Spleen (tissue), 11 donors: Measurements from ENCODE around the gene CELA2B. TPM values are rescaled to one million over a fixed set of nuclear protein-coding genes. Genes with fewer than 3 reads are reported as not detected.
"Not testable (repeated sequence)": the region's sequence is repeated elsewhere in the genome, so short reads cannot be mapped to it uniquely, and the experiment has no call there.

ENCODE experiments used
- DNase-seq: peaks from one replicate; pipeline ENCODE4 v3.0.0-alpha.2; 2020
- H3K27ac ChIP-seq, 8 donors: fragments of 200-600 bp; sonication (generic) in 7 of 8; 1 replicate in 4 of 8; 2 replicates in 4 of 8; pipeline versions ENCODE4 v1.5.0 to v1.8.0; 2016 to 2021; ENCODE audit warnings: inconsistent platforms in 4 of 8, mild to moderate bottlenecking in 4 of 8, moderate library complexity in 1 of 8
- H3K27me3 ChIP-seq, 7 donors: fragments of 200-600 bp; sonication (generic) in 6 of 7; replicated peaks in 1 of 7; 1 replicate in 4 of 7; 2 replicates in 3 of 7; pipeline versions ENCODE4 v1.5.0 to v1.8.0; 2016 to 2021; ENCODE audit warnings: inconsistent platforms in 3 of 7, mild to moderate bottlenecking in 1 of 7
- H3K36me3 ChIP-seq, 6 donors: fragments of 200-600 bp; sonication (generic) in 5 of 6; 1 replicate in 4 of 6; 2 replicates in 2 of 6; pipeline versions ENCODE4 v1.5.0 to v1.8.0; 2016 to 2021; ENCODE audit warnings: inconsistent platforms in 2 of 6
- H3K4me1 ChIP-seq, 6 donors: fragments of 200-600 bp; sonication (generic) in 5 of 6; 1 replicate in 3 of 6; 2 replicates in 3 of 6; pipeline versions ENCODE4 v1.5.0 to v1.8.0; 2016 to 2021; ENCODE audit warnings: inconsistent platforms in 3 of 6
- H3K4me3 ChIP-seq, 8 donors: fragments of 200-600 bp; sonication (generic) in 7 of 8; 1 replicate in 4 of 8; 2 replicates in 4 of 8; pipeline versions ENCODE4 v1.5.0 to v1.8.0; 2016 to 2021; ENCODE audit warnings: inconsistent platforms in 4 of 8, mild to moderate bottlenecking in 4 of 8, moderate library complexity in 2 of 8
- H3K9me3 ChIP-seq, 8 donors: fragments of 200-600 bp; sonication (generic) in 7 of 8; 1 replicate in 4 of 8; 2 replicates in 4 of 8; pipeline versions ENCODE4 v1.5.0 to v1.8.0; 2016 to 2021; ENCODE audit warnings: inconsistent platforms in 4 of 8
- POLR2A ChIP-seq, 3 donors: fragments of 450-650 bp; IDR thresholded peaks; one replicate each; pipeline ENCODE4 v1.5.1; 2017; ENCODE audit warnings: antibody characterized with exemption in 3 of 3, mild to moderate bottlenecking in 1 of 3
- POLR2AphosphoS5 ChIP-seq, 3 donors: sonication (generic); formaldehyde crosslinking; IDR thresholded peaks; one replicate each; pipeline ENCODE4 v1.5.1; 2017; ENCODE audit warnings: antibody characterized with exemption in 3 of 3
- WGBS, 5 donors: extraction: QIAGEN DNeasy Blood & Tissue Kit in 3 of 5; methylation state at CpG; one replicate each; pipeline versions ENCODE4 v1.1.5 to v1.1.7; 2013 to 2018; 5-methylcytosine and 5-hydroxymethylcytosine counted together
- intact Hi-C: fragments of 100-400 bp; cut with DNase I; formaldehyde crosslinking; loops from one replicate; pipeline ENCODE4 v1.15.0; 2023; ENCODE audit warnings: low total_unique reads
- polyA plus RNA-seq, 3 donors: library from polyadenylated mRNA; stranded (reverse); fragments of 200-250 nt; gene quantifications; one replicate each; pipeline ENCODE4 v1.2.1, GENCODE V29; 2013
- total RNA-seq, 7 donors: library from RNA; depleted of rRNA in 3 of 7; stranded (reverse); fragments of >200 nt in 3 of 7; fragmentation: NEBNext Ultra II Directional in 4 of 7; extraction: Animal tissue kit (Norgen Biotek cat#: 25700) in 4 of 7; gene quantifications; one replicate each; pipeline versions ENCODE4 v1.1.0 to v1.2.1, GENCODE V29; 2016 to 2021
- TF ChIP-seq, protein P1 (sequence below), 11 experiments: fragments of 200-600 bp in 7 of 11; fragments of 450-650 bp in 4 of 11; sonication (generic) in 4 of 11; IDR thresholded peaks in 8 of 11; conservative IDR thresholded peaks in 3 of 11; 1 replicate in 7 of 11; 2 replicates in 4 of 11; pipeline versions ENCODE4 v1.4.0 to v1.8.0; 2016 to 2021; ENCODE audit warnings: antibody characterized with exemption in 11 of 11, inconsistent platforms in 4 of 11, mild to moderate bottlenecking in 1 of 11
- donor health status: healthy with polysubstance abuse.
- donor health status: DM: no; HTN: no; CAD: no; lungs with moderate emphysema.
- donor health status: DM: no; HTN: no; CAD: no.
- donor health status: Bipolar disorder and iron deficiency.
- donor health status: healthy.
- donor health status: DM: no; HTN: no; CAD: no.
- donor health status: DM: yes; HTN: yes; CAD: no.

Gene CELA2B
- total and polyA plus RNA-seq, 10 donors = 0.14 TPM; not detected in 9

DNA sequence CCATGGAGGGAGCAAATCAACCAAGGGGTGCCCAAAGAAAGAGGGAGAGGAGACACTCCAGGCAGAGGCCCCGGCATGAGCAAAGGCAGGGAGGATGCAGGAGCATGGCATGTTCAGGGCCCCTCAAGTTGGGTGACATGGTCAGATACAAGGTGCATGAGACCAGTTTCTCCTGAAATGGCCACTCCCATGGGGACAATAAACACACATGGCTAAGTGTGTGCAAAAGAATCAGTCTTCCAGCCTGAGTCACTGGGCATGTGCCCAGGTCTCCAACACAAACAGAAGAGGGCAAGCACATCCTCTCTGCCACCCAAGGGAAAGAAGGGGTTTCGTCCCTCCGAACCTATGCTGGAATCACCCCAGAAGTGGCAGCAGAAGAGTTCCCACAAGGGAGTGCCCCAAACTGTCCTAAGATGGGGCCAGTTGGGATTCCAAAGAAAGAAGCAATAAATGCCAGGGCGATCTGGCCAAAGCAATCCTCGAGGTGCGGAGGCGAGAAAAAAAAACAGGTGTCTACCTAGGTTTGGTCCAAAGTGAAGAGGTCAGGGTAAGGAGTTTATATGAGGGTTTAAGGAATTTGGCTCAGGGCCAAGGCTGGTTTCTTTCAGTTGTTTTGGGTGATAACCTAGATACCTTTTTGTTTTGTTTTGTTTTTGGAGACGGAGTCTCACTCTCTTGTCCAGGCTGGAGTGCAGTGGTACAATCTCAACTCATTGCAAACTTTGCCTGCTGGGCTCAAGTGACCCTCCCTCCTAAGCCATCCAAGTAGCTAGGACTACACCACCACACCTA, 34.9 kb downstream of the CELA2B start:
- 96 to 98% (median 97%) methylated on average over 8 of the region's 8 CpGs for WGBS, 5 donors
- no peaks in the 10 kb centered on the region for H3K27me3 ChIP-seq
- intact Hi-C loops = no loop called here
- DNase-seq = no peak
- no peaks in the 10 kb centered on the region for H3K9me3 ChIP-seq
- TF ChIP-seq POLR2A (IDR thresholded peaks at IDR 0.05) = no peak
- no peak for TF ChIP-seq POLR2AphosphoS5 (IDR thresholded peaks at IDR 0.05)
- peaks cover 0 to 14% (median 10%) of the 10 kb centered on the region in 6 donors for H3K4me1 ChIP-seq
- H3K4me3 ChIP-seq = no peak overlapping the region
- no peak overlapping the region for H3K27ac ChIP-seq
- peaks cover 0 to 63% (median 8%) of the 10 kb centered on the region in 6 donors for H3K36me3 ChIP-seq

GRCh38 chr1:15513192-15513591, 37.3 kb downstream of the CELA2B start:
- H3K27me3 ChIP-seq = no peaks in the 10 kb centered on the region
- no peak overlapping the region for H3K27ac ChIP-seq
- H3K4me3 ChIP-seq = no peak overlapping the region
- WGBS, 5 donors = 87 to 94% (median 91%) methylated on average over 4 of the region's 4 CpGs
- no peak for DNase-seq
- intact Hi-C loops = no loop called here
- H3K9me3 ChIP-seq = no peaks in the 10 kb centered on the region
- TF ChIP-seq, protein P1, sequence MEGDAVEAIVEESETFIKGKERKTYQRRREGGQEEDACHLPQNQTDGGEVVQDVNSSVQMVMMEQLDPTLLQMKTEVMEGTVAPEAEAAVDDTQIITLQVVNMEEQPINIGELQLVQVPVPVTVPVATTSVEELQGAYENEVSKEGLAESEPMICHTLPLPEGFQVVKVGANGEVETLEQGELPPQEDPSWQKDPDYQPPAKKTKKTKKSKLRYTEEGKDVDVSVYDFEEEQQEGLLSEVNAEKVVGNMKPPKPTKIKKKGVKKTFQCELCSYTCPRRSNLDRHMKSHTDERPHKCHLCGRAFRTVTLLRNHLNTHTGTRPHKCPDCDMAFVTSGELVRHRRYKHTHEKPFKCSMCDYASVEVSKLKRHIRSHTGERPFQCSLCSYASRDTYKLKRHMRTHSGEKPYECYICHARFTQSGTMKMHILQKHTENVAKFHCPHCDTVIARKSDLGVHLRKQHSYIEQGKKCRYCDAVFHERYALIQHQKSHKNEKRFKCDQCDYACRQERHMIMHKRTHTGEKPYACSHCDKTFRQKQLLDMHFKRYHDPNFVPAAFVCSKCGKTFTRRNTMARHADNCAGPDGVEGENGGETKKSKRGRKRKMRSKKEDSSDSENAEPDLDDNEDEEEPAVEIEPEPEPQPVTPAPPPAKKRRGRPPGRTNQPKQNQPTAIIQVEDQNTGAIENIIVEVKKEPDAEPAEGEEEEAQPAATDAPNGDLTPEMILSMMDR (IDR thresholded peaks at IDR 0.05 in 8 of 11, conservative IDR thresholded peaks at IDR 0.05 in 3 of 11) = no peak
- no peak for TF ChIP-seq POLR2AphosphoS5 (IDR thresholded peaks at IDR 0.05)
- no peak for TF ChIP-seq POLR2A (IDR thresholded peaks at IDR 0.05)
- peaks cover 0 to 15% (median 11%) of the 10 kb centered on the region in 6 donors for H3K4me1 ChIP-seq
- H3K36me3 ChIP-seq = peaks cover 0 to 65% (median 3%) of the 10 kb centered on the region in 6 donors

DNA sequence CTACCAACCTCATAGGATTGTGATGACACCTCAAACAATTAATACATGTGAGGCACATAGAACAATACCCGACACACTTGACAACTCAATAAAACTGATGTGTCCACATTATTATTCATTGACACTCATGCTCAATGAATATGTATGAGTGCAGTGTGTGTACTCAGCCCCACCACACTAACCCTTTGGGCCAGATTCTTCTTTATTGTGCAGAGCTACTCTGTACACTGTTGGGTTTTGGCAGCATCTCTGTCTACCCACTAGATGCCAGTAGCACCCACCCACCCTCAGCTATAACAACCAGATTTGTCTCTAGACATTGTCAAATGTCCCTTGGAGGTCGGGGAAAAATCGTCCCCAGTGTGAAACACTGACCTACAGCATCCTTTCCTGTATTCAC, 38.0 kb downstream of the CELA2B start:
- no peaks in the 10 kb centered on the region for H3K27me3 ChIP-seq
- no peak for TF ChIP-seq POLR2A (IDR thresholded peaks at IDR 0.05)
- TF ChIP-seq, protein P1 (IDR thresholded peaks at IDR 0.05 in 8 of 11, conservative IDR thresholded peaks at IDR 0.05 in 3 of 11) = no peak
- no peak for TF ChIP-seq POLR2AphosphoS5 (IDR thresholded peaks at IDR 0.05)
- no peaks in the 10 kb centered on the region for H3K9me3 ChIP-seq
- intact Hi-C loops = no loop called here
- H3K36me3 ChIP-seq = peaks cover 0 to 67% (median 3%) of the 10 kb centered on the region in 6 donors
- H3K27ac ChIP-seq = no peak overlapping the region
- 87 to 93% (median 90%) methylated on average over 3 of the region's 3 CpGs for WGBS, 5 donors
- no peak overlapping the region for H3K4me3 ChIP-seq
- peak; percentile 6 for DNase-seq
- H3K4me1 ChIP-seq = peaks cover 0 to 15% (median 11%) of the 10 kb centered on the region in 6 donors

DNA sequence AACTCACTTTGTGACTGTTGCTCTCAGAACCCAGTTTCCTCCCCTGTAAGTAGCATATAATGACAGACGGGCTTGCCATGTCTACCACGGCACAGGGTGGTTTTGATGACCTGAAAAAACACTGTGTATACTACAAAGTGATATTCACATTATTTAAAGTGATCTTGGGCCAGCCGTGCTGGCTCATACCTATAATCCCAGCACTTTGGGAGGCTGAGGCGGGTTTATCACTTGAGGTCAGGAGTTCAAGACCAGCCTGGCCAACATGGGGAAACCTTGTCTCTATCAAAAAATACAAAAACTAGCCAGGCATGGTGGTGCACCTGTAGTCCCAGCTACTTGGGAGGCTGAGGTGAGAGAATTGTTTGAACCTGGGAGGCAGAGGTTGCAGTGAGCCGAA, 38.7 kb downstream of the CELA2B start:
- WGBS, 5 donors = 83 to 94% (median 90%) methylated on average over 5 of the region's 5 CpGs
- H3K9me3 ChIP-seq, H3K4me3 ChIP-seq, intact Hi-C loops, H3K27me3 ChIP-seq: not testable (repeated sequence)
- peaks cover 0 to 15% (median 11%) of the 10 kb centered on the region in 6 donors for H3K4me1 ChIP-seq
- peak; percentile 9 for DNase-seq
- peak overlapping the region in 2 of 8 donors; percentile 51 to 52 for H3K27ac ChIP-seq
- H3K36me3 ChIP-seq = peaks cover 0 to 67% (median 3%) of the 10 kb centered on the region in 6 donors

DNA sequence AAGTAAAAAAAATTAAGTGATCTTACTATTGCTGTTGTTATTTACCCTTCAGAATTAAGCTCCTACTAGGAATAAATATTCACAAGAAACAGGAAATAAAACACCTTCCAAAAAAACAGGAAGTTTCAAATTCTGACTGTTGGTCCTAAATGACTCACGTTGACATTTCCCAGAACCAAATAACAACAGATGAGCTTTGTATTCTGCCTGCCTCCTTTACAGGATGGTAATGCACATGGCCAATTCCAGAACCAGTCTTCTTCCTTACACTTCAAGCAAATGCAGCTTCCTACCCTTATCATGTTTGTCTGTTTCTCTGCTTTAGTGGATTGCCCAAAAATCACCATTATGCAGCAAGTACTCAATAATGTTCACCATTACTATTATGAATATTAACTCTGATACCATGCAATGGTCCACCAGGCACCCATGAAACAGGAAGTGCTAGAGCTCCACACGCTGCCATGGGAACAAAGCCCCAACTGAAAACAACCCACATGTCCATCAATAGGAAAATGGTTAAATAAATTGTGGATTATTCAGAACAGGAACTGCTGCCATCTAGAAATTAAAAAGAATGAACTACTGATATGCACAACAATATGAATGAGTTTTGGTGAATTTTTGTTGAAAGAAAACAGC, 39.2 kb downstream of the CELA2B start:
- TF ChIP-seq POLR2A (IDR thresholded peaks at IDR 0.05) = no peak
- TF ChIP-seq POLR2AphosphoS5 (IDR thresholded peaks at IDR 0.05) = no peak
- TF ChIP-seq, protein P1 (IDR thresholded peaks at IDR 0.05 in 8 of 11, conservative IDR thresholded peaks at IDR 0.05 in 3 of 11) = no peak
- Histone ChIP-seq H3K4me3 (no peak overlapping the region), H3K9me3 (no peaks in the 10 kb centered on the region), H3K4me1 (peaks cover 0 to 15% (median 11%) of the 10 kb centered on the region in 6 donors), H3K27ac (peak overlapping the region in 4 of 8 donors; percentile 20 to 52 (median 42)), H3K27me3 (no peaks in the 10 kb centered on the region), H3K36me3 (peaks cover 0 to 67% (median 3%) of the 10 kb centered on the region in 6 donors)
- intact Hi-C loops = no loop called here
- peak; percentile 17 for DNase-seq
- 22 to 35% (median 28%) methylated on average over 2 of the region's 2 CpGs for WGBS, 5 donors
